Cerebellar nuclear complex (tissue), 1 donor: ENCODE measurements around the gene RHOF.
"Not testable (repeated sequence)": the region's sequence is repeated elsewhere in the genome, so short reads cannot be mapped to it uniquely, and the experiment has no call there.

Experiments
- DNase-seq, 2 experiments: peaks; one replicate each; lab custom pipeline; 2025; lab: John Stamatoyannopoulos, UW

Gene RHOF

GRCh38 chr12:121748218-121748570, 45.3 kb downstream of the RHOF start:
- no peak for DNase-seq

- not testable (repeated sequence) for DNase-seq
Observed at GRCh38 chr12:121745545-121745944, 47.9 kb downstream of the RHOF start.

GRCh38 chr12:121741743-121742142, 51.7 kb downstream of the RHOF start:
- DNase-seq = no peak

GRCh38 chr12:121740847-121741246, 52.6 kb downstream of the RHOF start:
- no peak for DNase-seq

GRCh38 chr12:121738340-121738858, 55.1 kb downstream of the RHOF start:
- DNase-seq = no peak

GRCh38 chr12:121733849-121734248, 59.6 kb downstream of the RHOF start:
- no peak for DNase-seq

GRCh38 chr12:121731473-121731872, 62.0 kb downstream of the RHOF start:
- DNase-seq = no peak

GRCh38 chr12:121729021-121729420, 64.5 kb downstream of the RHOF start:
- no peak for DNase-seq
